NCI-H2107 (cell line): ENCODE measurements around the gene CTNNB1.

ENCODE experiments used
- DNase-seq: peaks from one replicate; lab custom pipeline; 2025; lab: John Stamatoyannopoulos, UW

The CTNNB1 gene

GRCh38 chr3:41198950-41199865 lies at the start of gene CTNNB1:
Gene CTNNB1 (plus strand): TSS chr3:41199505. CDS start chr3:41224069, 24,564 bp downstream.
- peak; percentile 66 for DNase-seq

DNA sequence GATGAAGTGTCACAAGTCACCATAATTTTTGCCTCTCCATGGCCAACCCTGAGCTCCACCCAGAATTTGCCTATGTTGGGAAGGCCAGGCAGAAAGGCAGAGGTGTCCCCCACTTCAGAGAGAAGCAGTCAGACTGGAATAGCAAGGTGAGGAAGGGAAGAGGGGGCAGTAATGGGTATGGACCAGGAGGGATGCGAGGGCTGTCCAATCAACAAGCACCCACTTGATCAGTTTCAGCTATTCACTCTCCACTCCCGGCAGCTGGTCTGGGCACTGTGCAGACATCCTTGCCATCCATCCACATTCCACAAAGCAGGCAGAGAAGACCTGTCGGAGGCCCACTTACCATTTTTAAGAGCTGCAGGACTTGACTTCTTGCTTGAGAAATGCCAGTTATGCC lies 43.5 kb upstream of the CTNNB1 start:
- no peak for DNase-seq

GRCh38 chr3:41158947-41159346 lies 40.4 kb upstream of the CTNNB1 start:
- no peak for DNase-seq

DNA sequence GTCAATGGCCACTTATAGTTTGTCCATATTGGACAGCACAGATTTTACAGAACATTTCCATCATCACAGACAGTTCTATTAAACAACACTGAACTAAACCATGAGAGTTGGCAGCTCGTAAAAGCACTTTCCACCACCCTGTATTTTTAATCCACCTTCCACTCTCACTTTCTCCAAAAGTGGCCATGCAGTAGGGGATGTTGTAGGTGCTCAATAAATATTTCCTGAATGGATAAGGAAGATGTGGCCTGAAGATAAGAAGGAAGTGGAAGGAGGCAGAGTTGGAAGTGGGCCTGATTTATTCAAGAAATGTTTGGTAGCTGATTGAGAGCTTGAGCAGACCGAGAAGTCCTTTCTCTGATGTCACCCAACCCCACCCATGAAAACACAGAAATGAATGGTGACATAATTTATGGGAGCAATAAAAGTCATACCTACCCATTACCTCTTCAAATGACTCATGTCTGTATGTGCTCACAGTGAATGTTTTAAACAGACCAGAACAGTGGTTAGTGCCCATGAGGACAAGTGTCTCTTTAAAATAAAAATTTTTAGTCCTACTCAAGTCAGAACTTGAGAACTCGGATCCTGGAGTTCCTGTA lies 39.6 kb upstream of the CTNNB1 start:
- no peak for DNase-seq

GRCh38 chr3:41162541-41162940 lies 36.8 kb upstream of the CTNNB1 start:
- no peak for DNase-seq

DNA sequence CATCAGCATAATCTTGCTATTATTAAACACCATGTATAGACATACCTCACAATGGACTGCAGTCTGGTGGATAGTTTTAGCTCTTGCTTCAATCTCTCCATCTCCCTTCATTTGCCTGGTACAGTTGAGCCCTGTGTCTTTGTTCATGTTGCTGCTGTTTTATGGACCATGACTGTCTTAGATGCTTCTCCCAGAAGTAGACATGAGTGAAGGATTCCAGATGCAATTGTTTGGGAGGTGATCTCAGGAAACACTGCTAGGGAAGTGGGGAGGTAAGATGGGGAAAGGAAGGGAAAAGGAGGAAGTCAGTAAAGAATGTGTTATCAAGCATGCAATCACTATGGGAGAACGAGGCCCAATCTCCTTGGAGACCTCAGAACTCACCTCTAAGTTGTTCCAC lies 36.3 kb upstream of the CTNNB1 start:
- no peak for DNase-seq

GRCh38 chr3:41163421-41163820 lies 35.9 kb upstream of the CTNNB1 start:
- DNase-seq = no peak

DNA sequence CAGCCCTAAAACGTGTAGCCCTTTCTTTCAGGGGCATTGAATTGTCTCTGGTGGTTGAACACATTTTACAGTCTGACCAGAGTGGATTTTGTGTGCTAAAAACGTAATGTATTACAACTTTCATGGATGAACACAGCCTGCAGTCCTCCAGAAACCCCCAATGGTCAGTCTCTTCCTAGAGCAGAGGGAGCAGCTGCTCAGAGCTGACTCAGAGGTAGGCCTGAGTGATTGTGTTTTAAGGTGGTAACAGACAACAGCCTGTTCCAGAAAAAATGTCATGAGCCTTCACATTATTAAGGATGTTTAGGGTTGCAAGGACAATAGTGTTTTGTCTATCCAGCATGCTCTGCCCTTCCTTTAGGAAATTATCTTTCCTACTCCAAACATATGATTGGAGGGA lies 34.5 kb upstream of the CTNNB1 start:
- no peak for DNase-seq

DNA sequence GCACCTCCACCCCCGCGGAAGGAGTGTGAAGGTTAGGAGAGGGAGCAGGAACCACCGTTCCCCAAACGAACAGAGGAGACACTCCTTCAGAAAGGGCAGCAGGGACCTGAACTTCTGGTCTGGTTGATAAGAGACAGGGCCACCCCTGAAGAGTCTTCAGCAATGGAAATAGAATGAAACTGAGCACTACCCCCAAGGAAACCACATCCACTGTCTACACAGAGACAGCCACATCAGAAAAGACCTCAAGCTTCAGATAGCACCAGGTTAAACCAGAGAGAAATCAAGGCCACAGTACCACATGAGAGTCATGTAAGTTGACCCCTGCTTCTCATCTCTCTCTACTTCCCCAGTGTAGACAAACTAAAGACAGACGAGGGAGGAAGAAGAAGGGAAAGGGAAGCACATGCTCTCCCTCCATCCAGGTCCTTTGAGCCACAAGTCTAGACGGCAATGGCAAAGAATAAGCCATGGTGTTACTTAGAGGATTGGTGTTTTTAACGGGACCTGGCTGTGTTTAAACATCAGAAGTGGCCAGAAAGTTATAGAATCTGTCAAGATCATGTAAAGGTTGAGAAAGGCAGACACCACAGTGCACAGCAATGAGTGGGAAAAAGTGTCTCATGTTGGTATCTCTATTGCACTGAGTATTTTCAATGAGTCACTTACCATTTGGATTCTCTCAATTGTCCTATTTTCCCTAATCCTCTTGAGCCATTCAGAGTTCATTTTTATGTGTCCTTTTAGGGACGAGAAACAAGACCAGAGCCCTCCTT lies 31.4 kb upstream of the CTNNB1 start:
- no peak for DNase-seq

GRCh38 chr3:41169023-41169422 lies 30.3 kb upstream of the CTNNB1 start:
- no peak for DNase-seq

- no peak for DNase-seq
Measured at GRCh38 chr3:41173926-41174885, 25.1 kb upstream of the CTNNB1 start.

DNA sequence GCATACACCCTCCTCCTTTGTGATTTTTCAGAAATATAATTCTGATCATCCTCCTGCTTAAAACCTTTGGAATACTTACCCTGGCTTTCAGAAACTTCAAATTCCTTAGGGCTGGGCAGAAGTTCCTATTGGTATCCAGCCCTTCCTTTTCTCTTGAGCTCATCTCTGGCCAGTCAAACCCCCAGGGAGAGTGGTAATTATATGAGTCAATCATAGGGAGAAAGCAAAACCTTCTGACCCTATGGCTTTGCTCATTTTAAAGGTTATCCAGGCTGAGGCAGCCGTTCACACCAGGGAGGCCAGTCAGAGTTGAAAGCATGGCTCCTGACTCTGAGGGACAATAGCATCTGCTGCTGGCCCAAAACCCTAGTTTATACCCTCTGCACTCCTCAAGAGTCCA lies 23.9 kb upstream of the CTNNB1 start:
- no peak for DNase-seq

DNA sequence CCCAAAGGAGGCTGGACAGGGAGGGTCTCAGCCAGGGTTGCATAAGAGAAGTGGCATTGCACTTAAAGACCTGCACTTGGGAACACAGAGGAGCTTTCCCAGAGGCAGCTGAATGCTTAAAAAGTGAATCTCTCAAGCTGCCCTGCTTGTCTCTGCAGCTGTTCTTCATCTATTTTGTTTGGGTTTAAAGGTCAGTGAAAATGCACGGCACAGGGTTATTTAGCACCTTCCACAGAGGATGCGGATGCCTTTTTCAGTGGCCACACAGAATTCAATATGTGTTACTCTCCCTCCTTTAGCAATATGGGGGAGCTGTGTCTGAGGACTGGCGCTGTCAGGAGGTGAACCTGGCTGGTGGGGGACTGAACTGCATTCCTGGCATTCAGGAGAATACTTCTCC lies 22.7 kb upstream of the CTNNB1 start:
- DNase-seq = no peak

DNA sequence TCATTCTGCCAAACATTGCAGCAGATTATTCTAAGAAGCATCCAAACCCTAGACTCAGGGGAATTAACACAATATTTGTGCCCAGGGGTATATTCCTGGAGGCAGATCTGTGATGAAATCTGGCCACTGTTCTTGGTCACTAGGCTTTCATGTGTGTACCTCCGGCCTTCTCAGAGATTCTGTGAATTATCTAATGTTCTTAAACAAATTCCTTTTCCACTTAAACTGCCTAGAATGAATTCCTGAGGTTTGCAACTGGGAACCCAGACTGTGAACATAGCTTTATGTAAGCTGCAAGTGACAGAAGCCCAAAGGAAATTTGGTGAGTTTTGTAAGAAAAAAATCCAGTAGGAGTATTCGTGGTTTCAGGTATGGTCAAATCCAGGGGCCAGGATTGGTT lies 20.7 kb upstream of the CTNNB1 start:
- DNase-seq = no peak

DNA sequence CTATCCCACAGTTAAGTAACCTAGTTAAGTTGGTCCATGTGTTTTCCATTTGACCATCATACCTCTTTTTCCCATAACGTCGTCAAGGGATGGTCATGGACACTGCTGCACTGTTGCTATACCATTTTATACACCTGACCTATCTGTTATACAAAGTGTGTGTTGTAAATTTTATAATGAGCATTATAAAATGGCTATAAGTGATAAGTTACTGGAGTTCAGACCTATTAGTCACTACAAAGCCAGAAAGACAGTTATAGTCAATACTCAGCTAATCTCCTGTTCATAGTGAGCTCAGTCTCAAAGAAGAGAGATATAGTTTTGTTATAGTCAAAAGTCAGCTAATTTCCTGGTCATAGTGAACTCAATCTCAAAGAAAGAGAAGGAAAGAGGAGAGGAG lies 18.9 kb upstream of the CTNNB1 start:
- DNase-seq = no peak

DNA sequence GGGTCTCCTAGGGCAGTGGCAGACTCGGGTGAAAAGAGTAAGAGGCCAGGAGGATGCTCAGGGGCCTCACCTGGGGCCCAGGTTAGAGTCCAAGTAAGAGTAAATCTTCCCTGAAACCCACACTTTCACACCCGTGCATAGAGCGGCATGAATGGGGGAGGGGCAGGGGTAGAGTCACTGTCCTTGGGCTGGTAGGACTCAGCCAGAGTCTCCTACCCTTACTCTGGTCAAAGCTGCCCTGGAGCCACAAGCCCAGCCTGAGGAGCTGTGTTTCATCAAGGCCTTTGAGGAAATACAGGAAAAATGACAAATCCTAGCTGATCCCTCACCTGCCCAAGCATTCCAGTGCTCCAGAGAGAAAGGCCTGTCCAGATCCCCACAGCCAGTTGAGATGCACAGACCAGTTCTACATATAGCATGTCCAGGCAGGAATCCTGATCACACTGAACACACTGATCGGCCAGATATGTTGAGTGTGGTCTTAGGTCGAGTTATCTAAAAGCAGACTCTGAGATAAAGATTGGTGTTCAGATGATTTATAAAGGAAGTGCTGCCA lies 16.7 kb upstream of the CTNNB1 start:
- DNase-seq = no peak

DNA sequence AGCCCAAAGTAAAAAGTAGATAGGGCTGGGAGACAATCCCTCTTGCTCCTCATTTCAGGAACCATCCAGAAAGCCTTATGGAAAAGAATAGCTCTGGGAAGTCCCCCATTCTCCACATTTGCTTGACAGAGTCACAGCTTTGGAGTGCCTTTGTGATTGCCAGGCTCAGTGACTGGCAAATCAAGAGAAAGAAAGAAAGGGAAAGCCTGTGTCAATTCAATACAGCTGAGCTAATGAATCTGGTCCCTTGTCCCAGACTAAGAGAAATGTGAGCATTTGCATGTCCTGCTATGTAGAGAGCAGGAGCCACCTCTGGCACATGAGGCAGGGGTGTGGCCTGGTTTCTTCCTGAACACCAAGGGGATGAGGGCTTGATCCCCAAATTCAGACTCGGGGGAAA lies 14.9 kb upstream of the CTNNB1 start:
- no peak for DNase-seq

GRCh38 chr3:41186297-41186696 lies 13.0 kb upstream of the CTNNB1 start:
- no peak for DNase-seq

DNA sequence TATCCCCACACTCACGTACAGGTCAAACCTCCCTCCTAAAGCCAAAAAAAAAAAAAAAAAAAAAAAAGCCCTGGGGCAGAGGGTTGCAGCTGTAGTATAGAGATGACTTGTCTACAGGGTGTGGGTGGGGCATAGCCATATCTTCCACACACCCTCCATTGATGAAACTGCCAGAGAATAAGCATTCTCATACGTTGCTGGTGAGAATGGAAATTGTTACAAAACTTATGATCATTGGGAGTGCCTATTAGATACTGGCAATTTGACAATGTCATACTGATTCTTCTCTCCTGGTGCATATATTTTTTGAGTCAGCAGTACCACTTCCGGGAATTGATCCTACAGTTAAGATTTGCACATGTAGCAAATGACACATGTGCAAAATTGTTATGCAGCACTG lies 11.0 kb upstream of the CTNNB1 start:
- DNase-seq = no peak

- no peak for DNase-seq
Measured at GRCh38 chr3:41190509-41191284, 8.6 kb upstream of the CTNNB1 start.

DNA sequence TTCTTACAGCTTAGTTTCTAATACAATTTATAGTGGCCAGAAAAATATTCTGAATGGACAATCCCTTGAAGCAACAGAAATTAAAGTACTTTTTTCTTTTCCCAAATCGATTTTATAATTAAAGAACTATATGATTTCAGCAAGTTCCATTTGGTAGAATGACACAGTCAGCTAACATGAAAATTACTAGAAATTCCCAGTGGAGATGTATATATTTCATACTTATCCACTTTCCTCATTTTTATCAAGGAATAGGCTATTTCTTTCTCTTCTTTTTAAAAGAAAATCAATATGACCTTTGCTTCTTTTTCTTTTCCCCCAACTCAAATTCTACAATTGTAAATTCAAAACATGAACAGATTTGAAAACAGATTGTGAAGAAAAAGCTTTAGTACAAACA lies 6.4 kb upstream of the CTNNB1 start:
- no peak for DNase-seq
